GM10847 (cell line): ENCODE data around the gene TTLL11.

Source experiments
- POLR2A ChIP-seq: IDR thresholded peaks from 2 replicates; pipeline ENCODE4 v1.6.1; 2011; ENCODE audit not compliant: insufficient read length; ENCODE audit errors: extremely low read depth

The TTLL11 gene

GRCh38 chr9:121783521-121784507 is 309.3 kb downstream of the TTLL11 start:
- no peak for TF ChIP-seq POLR2A

DNA sequence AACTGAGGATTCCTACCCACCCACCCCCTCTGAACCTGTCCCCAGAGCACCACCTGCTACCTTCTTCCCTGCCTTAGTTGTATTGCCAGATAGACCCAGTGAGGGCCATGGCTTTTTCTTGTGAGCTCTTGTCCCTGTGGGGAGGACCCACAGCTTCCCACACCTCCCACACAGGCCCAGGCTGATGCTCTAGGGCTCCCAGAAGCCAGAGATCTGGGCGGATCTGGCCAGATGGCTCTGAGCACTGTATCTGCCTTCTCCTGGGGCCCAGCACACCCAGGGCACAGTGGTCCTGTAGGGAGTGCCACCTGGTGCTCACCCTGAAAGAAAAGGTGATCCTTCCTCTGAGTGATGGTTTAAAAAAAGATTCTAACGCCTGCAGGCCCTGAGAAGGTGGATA is 310.0 kb downstream of the TTLL11 start:
- no peak for TF ChIP-seq POLR2A

DNA sequence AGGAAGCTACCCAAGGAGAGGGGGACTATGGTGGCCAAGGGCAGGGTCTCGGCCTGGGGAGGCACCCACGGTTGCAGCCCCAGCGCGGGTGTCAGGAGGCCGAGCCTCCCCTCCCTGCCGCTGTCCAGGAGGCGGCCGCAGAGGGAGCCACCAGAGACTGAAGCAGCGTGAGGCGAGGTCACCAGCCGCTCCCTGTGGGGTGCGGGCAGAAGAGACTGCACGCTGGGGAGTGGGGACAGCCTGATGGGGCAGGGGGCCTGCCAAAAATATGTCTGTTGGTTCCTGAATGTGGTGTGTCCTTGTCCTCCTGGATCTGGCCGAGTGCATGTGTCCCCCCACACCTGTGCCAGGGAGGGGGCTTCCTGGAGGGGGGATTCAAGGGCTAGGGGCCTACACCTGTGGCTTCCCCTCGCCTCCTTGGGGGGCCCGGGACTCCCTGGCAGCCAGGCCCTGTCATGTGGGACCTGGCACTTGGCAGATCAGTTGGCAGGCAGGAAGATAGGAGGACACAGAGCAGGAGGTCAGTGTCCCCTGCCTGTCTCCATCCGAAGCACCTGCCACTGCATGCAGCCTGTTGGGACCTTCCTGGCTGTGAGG is 310.5 kb downstream of the TTLL11 start:
- TF ChIP-seq POLR2A = no peak

GRCh38 chr9:121781701-121782464 is 311.2 kb downstream of the TTLL11 start:
- no peak for TF ChIP-seq POLR2A

DNA sequence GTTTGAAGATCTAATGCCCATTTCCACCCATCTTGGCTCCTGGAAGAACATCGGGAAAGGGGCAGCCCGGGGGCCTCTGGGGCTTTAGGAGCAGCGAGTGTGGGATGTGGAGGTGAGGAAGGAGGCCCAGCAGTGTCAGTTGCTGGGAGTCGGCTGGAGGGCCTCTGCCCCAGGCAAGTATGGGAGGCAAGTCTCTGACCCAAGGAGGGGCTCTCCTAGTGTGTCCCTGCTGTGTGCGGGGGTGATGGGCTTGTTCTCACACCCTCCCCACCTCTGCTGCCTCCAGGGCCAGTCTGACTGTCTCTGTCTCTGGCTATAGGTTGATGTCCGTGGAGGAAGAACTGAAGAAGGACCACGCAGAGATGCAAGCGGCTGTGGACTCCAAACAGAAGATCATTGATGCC is 312.0 kb downstream of the TTLL11 start:
- no peak for TF ChIP-seq POLR2A

GRCh38 chr9:121780177-121781040 is 312.7 kb downstream of the TTLL11 start:
- no peak for TF ChIP-seq POLR2A

- TF ChIP-seq POLR2A = no peak
These were observed 313.6 kb downstream of the TTLL11 start for GRCh38 chr9:121779381-121780117.

DNA sequence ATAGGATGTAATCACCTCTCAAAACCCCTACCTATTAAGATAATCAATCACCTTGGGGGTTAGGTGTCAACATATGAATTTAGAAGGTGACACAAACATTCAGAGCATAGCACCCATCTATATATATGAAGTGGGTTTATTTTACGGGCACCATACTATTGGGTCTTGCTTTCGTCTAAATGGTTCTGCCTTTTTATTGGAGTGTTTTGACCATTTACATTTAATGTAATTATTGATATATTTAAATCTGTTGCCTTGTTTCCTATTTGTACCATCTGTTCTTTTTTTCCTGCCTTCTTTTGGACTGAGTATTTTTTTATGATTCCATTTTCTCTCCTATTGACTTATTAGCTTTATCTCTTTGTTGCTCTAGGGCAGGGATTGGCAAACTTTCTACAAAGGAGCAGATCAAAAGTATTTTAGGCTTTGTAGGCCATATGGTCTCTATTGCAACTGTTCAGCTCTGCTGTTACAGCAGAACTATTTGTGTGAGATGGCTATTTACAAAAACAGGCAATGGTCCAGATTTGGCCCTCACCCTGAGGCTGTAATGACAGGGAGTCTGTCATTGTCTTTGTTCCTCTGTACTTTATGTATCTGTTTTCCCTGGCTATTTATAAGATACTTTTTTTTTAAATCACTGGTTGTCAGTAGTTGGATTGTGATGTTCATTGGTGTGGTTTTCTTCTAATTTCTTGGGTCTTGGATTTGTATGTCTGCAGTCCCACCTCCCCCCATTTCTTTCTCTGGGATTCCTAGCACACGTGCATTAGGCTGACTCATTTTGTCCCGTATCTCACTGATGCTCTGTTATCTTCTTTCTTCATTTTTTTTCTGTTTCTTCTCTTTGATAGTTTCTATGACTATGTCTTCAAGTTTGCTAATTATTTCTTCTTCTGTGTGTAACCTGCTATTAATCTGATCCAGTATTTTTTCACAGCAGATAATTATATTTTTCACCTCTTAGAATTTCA is 314.6 kb downstream of the TTLL11 start:
- no peak for TF ChIP-seq POLR2A

- TF ChIP-seq POLR2A = no peak
These were observed 316.1 kb downstream of the TTLL11 start for GRCh38 chr9:121776739-121777637.

GRCh38 chr9:121776001-121776738 is 316.9 kb downstream of the TTLL11 start:
- TF ChIP-seq POLR2A = no peak

DNA sequence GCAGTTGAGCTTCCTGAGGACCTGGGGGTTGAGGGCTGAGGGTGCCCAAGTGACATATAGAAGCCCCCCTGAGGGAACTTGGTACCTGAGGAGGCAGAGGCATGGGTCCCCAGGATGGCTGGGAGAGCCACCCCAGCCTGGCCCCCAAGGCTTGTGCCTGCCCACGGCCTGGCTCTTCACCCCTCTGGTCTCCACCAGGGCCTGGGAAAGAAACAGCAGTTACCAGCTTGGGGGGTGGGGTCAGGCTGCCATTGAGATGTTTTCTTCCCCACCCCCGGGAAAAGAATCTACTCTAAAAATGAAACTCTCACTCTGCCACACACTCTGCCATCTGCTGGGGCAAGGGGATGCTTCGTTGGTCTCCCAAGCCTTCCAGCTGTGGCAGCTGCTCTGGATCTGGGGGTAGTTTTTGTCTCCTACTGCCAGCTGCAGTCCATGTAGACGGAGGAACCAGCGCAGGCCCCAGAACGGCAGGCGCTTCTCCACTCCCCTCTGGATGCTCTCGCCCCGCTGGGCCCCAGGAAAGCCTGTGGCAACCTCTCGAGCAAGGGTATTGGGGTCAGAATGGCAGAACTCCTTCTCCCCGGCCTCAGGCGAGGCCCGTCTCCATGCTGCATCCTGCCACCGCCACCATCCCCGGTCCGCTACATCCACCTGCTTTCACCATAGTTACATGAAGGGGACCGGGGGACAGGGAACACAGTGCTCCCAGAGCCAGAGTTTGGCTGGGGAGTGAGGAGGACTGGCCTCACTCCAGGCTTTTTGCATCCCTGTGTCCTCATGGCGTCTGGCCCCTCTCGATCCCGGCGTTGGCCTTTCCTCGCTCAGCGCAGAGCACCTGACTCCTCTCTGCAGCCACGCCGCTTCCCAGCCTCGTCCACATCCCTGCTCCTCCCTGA is 318.1 kb downstream of the TTLL11 start:
- TF ChIP-seq POLR2A = no peak
